SK-MEL-5 (cell line): ENCODE results near the gene TWIST2. TPM values are rescaled to one million over a fixed set of nuclear protein-coding genes. Genes with fewer than 3 reads are reported as not detected.

ENCODE experiments used
- DNase-seq: peaks from one replicate; pipeline ENCODE4 v3.0.0-alpha.2; 2016; ENCODE audit warnings: low read depth, low spot score
- in situ Hi-C: cut with HindIII; loops from 2 replicates; pipeline ENCODE4 v1.10.0; 2016; ENCODE audit warnings: low sequenced_read_pairs, high pct_unique_total_duplicates, low pct_unique_long_range_greater_than_20kb
- total RNA-seq: library from RNA; depleted of rRNA; stranded (reverse); fragments of >200 nt; shearing (Covaris generic); gene quantifications from 2 replicates; pipeline ENCODE4 v1.2.3, GENCODE V29; 2014

TWIST2 gene
- total RNA-seq, 1 experiment from 2014 or later = not detected

GRCh38 chr2:238929242-238930081 lies 81.6 kb downstream of the TWIST2 start:
- DNase-seq = no peak
- in situ Hi-C loops = no loop called here

DNA sequence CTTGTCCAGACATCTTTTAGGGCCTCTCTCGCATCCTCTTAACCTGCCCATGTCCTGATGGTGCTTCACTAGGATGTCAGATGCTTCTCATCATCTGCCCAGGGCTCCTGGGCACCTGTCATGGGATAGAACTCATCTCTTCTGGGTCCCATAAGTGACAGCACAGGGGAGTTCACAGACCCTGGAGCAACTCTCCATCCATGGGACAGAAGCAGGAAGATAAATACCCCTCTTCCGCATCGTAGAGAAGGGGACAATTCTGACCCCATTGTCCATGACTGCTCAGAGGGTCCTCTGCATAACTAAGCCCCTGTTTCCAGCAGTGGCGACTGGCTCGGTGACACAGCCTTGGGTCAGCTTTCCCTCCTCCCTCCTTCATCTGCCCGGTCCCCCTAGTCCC lies 82.3 kb downstream of the TWIST2 start:
- no peak for DNase-seq
- in situ Hi-C loops = no loop called here

- in situ Hi-C loops = no loop called here
- DNase-seq = no peak
Observed at GRCh38 chr2:238936162-238937052, 88.5 kb downstream of the TWIST2 start.

DNA sequence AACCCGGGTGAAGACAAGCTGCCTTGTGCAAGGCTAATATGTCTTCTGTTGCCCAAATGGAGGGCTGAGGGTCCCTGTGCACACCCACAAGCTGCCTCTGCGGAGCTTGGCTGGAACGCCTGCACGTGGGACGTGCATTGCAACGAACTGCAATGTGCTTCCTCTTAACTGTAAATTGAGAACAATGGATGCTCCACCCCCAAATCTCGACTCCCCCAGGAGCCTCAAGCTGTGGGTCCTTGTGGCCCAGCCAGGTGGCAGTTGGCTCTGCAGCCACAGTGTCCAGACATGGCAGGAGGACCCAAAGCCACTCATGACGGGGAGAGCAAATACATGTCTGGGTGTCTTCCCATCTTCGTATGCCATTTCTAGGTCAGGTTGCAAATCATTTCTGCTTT lies 90.1 kb downstream of the TWIST2 start:
- in situ Hi-C loops = no loop called here
- no peak for DNase-seq

DNA sequence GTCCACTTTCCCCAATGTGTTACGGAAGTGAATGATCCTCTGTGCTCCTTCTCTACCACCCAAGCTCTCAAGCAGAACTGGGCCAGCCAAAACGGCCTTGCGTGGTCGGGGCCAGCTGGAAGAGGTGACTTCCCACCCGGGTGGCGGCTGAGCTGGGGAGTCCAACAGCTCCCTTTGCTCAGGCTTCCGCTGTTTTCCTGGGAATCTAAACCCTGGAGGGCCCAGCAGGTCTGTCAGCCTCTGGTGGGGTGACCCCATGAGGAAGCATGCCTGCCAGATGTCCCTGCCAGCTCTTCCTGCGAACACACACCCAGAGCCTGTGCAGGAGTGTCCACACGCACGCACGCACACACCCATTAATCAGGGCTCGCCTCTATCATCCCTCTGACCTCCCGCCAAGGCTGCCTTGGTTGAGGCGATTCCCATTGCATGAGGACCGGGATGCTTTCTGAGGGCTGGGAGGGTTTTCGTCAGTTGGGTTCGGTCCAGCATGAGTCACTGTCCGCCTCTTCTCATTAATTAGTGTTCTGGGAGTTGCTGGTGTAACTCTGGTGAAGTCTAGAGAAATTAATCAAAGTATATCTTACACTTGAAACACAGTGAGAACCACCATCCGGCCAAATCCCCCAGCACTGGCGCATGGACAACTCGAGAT lies 90.6 kb downstream of the TWIST2 start:
- no peak for DNase-seq
- in situ Hi-C loops = no loop called here

DNA sequence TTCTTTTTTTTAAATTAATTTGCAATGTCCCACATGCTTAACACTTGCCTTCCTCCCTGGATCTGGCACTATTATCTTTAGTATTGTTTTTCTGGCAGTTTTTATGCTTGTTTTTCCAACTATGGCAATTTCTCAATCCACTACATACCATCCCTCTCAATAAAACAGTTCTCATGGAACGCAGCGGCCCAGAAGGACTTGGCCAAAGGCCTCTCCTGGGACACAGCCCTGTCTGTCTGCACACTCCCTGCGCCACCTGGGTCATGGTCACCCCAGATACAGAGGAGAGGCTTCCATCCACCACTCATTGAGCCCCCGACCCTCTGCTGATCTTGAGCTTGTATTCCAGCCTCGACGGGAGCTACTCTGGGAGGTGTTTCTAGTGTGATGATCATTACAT lies 91.2 kb downstream of the TWIST2 start:
- in situ Hi-C loops = no loop called here
- DNase-seq = no peak

- in situ Hi-C loops = no loop called here
Observed at GRCh38 chr2:238939521-238940403, 91.9 kb downstream of the TWIST2 start.

GRCh38 chr2:238940806-238941205 lies 92.9 kb downstream of the TWIST2 start:
- in situ Hi-C loops = no loop called here
- no peak for DNase-seq

More at GRCh38 chr2:238939521-238940403, 91.9 kb downstream of the TWIST2 start:
- DNase-seq = no peak

DNA sequence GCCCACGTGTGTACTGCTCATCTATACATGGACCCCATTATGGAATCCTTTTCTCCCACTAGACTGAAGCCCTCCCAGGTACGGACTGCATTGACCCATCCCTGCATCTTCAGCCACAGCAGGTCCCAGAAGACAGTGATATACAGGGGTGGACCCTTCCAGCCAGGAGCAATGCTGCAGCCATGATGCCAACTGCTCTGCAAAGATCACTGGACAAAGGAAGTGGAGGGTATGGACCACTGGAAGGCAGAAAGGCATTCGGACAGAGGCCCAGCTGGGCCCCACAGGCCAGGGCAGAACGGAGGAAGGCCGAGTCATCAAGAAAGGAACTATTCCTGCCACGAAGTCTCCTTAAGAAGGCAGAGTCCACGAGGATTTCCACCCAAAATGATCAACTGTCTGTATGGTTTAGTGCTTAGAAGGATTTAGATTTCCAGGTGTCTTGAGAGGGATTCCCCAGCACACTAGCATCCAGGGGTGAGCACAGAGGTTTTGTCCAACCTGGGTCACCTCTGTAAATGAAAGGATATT lies 93.4 kb downstream of the TWIST2 start:
- DNase-seq = no peak
- in situ Hi-C loops = no loop called here

- in situ Hi-C loops = no loop called here
Observed at GRCh38 chr2:238942080-238942725, 94.3 kb downstream of the TWIST2 start.

DNA sequence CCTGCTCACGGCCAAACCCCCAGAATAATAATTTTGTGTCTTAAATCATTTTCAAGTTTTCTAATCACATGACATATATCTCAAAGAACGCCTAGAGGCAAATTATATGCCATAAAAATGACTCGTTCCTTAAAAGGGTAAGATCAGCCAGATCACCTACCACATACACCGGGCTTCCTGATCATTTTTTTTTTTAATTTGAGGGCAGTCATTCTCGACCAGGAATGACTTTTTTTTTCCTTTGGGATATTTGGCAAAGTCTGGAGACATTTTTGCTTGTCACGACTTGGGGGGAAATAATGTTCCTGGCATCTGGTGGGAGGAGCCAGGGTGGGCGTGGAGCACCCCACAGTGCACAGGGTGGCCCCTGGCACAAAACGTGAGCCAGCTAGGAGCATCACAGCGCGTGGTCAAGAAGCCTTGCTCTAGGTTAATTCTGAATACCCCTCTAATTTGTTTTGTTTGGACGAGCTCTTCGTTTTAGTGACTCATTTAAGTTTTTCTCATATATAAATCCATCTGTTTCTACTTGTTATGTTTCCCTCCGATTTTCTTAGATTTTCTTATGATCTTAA lies 94.9 kb downstream of the TWIST2 start:
- in situ Hi-C loops = no loop called here
- no peak for DNase-seq

More at GRCh38 chr2:238942080-238942725, 94.3 kb downstream of the TWIST2 start:
- DNase-seq = no peak

GRCh38 chr2:238943338-238944067 lies 95.6 kb downstream of the TWIST2 start:
- no peak for DNase-seq
- in situ Hi-C loops = no loop called here

GRCh38 chr2:238945433-238946150 lies 97.7 kb downstream of the TWIST2 start:
- in situ Hi-C loops = no loop called here
- DNase-seq = peak; percentile 66

DNA sequence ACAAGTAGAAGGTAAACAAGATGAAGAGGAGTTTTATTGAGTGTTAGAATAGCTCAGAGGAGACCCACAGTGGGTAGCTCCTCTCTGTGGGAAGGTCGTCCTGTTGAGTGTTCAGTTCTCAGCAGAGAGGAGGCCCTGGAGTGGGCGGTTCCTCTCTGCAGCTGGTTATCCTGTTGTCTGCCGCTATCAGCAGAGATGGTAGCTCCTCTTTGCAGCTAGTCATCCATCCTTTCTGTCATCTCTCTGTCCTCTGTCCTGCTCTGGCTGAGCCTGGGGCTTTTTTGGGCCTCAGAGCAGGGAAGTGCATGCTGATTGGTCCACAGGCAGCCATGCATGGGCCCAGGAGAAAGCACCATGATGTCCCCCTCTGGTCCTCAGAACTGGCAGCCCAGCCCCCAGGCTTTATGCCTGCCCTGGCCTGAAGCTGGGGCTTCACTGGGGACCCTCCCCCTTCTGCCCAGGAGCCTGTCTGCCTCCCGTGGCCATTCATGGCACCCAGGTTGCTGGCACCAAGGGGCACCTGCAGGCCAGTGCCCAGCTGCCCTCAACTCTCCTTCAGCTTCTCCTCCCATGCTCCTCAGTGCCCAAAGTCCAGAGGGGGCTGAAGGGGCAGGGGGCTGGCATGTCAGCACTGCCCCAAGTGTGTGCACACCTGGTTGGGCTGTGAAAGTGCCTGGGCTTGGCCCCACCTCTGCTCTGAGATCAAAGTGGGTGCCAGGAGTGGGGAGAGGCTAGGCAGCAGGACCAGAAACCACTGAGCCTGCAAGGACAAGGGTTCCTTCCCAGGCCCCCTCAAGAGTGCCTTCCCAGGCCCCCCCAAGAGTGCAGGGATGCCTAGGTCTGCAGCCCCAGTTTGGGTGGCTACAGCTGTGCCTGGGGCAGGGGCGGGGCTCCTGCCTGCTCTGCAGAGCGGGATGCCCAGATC lies 98.7 kb downstream of the TWIST2 start:
- no peak for DNase-seq
- in situ Hi-C loops = no loop called here
